Thymus (tissue), 11 donors: ENCODE measurements around the gene KCNC4. TPM values are rescaled to one million over a fixed set of nuclear protein-coding genes. Genes with fewer than 3 reads are reported as not detected.

Experiments used
- DNase-seq, 9 donors: peaks; one replicate each; pipeline ENCODE4 v3.0.0-alpha.2; 2013; ENCODE audit warnings: low spot score in 9 of 9, low read depth in 6 of 9, missing footprints in 1 of 9
- H3K27ac ChIP-seq, 2 donors: one replicate each; pipeline ENCODE4 v1.5.1; 2013; ENCODE audit warnings: control low read depth in 1 of 2, low read depth in 1 of 2, low read length in 1 of 2, mild to moderate bottlenecking in 1 of 2, moderate library complexity in 1 of 2
- H3K27me3 ChIP-seq, 2 donors: one replicate each; pipeline ENCODE4 v1.5.1; 2013; ENCODE audit warnings: low read length in 1 of 2; ENCODE audit not compliant: control insufficient read depth in 2 of 2, insufficient read depth in 1 of 2
- H3K36me3 ChIP-seq, 2 donors: one replicate each; pipeline ENCODE4 v1.5.1; 2013; ENCODE audit warnings: low read length in 1 of 2, mild to moderate bottlenecking in 1 of 2, moderate library complexity in 1 of 2; ENCODE audit not compliant: control insufficient read depth in 2 of 2, insufficient read depth in 2 of 2
- H3K4me1 ChIP-seq, 2 donors: one replicate each; pipeline ENCODE4 v1.5.1; 2013; ENCODE audit warnings: low read length in 2 of 2; ENCODE audit not compliant: control insufficient read depth in 2 of 2, insufficient read depth in 2 of 2
- H3K4me3 ChIP-seq, 2 donors: one replicate each; pipeline ENCODE4 v1.5.1; 2013; ENCODE audit warnings: low read length in 2 of 2, control low read depth in 1 of 2, mild to moderate bottlenecking in 1 of 2
- H3K9me3 ChIP-seq, 2 donors: one replicate each; pipeline ENCODE4 v1.5.1; 2013; ENCODE audit warnings: low read length in 1 of 2, mild to moderate bottlenecking in 1 of 2; ENCODE audit not compliant: control insufficient read depth in 2 of 2, insufficient read depth in 1 of 2
- WGBS: extraction: QIAGEN DNeasy Blood & Tissue Kit; methylation state at CpG from one replicate; pipeline ENCODE4 v1.1.7; 2013; 5-methylcytosine and 5-hydroxymethylcytosine counted together
- polyA plus RNA-seq: library from polyadenylated mRNA; stranded (reverse); fragments of 200-250 nt; gene quantifications from one replicate; pipeline ENCODE4 v1.2.3, GENCODE V29; 2013
- total RNA-seq: library from RNA; stranded (reverse); fragments of 120-200 nt; gene quantifications from one replicate; pipeline ENCODE4 v1.2.4, GENCODE V29; 2013
- donor health status: healthy.

KCNC4 gene
- total and polyA plus RNA-seq, 2 donors: 3.0 to 4.0 TPM

DNA sequence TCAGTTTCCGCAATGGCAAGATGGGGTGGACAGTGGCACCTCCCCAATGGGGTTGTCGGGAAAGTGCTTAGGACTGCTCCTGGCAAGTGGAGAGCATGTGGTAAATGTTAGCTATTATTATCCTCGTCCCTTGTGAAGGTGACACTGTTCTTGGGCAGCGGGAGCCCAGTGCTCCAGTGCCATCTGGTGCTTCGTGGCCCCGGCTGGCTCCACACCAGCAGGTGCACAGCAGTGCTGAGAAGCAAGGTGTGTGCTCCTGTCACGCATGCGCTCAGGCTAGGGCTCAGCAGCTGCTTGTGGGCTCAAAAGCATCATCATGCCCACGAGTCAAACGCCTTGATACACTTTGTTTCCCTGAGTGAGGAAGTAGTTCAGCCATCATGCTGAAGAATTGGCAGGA is 24.9 kb upstream of the KCNC4 start:
- H3K27ac ChIP-seq: no peak overlapping the region
- H3K4me1 ChIP-seq: no peaks in the 10 kb centered on the region
- DNase-seq: no peak
- H3K4me3 ChIP-seq: no peak overlapping the region
- 68% methylated on average over 10 of the region's 10 CpGs for WGBS
- peaks cover 0 to 38% of the 10 kb centered on the region in 2 donors for H3K27me3 ChIP-seq
- no peaks in the 10 kb centered on the region for H3K9me3 ChIP-seq
- H3K36me3 ChIP-seq: no peaks in the 10 kb centered on the region

DNA sequence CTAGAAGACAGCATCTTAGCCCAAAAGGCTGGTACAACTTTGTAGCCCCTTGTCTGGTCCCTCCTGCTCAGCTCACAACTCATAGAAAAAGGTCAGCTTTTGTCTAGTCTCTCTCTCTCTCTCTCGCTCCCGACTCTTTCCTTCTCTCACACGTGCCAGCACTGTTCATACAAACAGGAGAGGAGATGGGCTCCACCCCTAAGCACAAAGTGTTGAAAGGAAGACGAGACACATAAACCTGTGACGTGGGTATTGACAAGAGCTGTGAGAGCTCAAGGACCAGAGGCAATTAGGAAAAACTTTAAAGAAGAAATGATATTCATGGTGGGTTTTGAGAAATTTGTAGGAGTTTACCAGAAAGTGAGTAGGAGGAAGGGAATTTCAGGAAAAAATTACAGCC is 23.6 kb upstream of the KCNC4 start:
- Histone ChIP-seq H3K4me1 (no peaks in the 10 kb centered on the region), H3K4me3 (no peak overlapping the region), H3K27me3 (peaks cover 0 to 38% of the 10 kb centered on the region in 2 donors), H3K9me3 (no peaks in the 10 kb centered on the region), H3K27ac (no peak overlapping the region), H3K36me3 (no peaks in the 10 kb centered on the region)
- DNase-seq: no peak
- WGBS: 66% methylated on average over 5 of the region's 5 CpGs

DNA sequence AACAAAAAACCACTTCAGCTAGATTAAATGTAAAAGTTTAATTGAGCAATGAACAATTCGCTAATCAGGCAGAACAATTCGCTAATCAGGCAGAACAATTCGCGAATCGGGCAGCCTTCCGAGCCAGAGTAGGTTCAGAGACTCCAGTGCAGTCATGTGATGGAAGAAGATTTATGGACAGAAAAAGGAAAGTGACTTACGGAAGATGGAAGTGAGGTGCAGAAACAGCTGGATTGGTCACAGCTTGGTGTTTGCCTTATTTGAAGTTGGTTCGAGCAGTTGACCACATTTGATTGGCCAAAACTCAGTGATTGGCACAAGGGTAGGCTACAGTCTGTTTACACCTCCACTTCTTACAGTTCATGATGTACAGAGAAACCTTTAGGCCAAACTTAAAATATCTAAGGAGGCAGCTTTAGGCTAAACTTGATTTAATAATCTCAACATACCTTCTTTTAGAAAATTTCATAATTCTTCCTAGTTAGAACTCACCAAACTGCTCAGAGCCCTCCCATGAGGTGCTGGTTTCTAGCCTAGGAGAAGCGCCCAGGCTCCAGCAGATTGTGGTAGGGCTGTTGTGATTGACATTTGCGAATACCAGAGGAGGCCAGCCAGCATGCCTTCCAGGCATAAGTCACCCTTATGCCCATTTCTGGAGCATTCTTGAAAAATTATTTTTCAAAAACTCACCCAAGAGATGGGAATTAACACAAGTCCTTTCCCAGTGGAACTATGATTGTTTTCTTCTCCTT is 22.8 kb upstream of the KCNC4 start:
- H3K4me1 ChIP-seq: no peaks in the 10 kb centered on the region
- no peak overlapping the region for H3K4me3 ChIP-seq
- H3K9me3 ChIP-seq: no peaks in the 10 kb centered on the region
- WGBS: 86% methylated on average over 10 of the region's 10 CpGs
- no peaks in the 10 kb centered on the region for H3K36me3 ChIP-seq
- no peak overlapping the region for H3K27ac ChIP-seq
- no peak for DNase-seq
- peaks cover 0 to 40% of the 10 kb centered on the region in 2 donors for H3K27me3 ChIP-seq

DNA sequence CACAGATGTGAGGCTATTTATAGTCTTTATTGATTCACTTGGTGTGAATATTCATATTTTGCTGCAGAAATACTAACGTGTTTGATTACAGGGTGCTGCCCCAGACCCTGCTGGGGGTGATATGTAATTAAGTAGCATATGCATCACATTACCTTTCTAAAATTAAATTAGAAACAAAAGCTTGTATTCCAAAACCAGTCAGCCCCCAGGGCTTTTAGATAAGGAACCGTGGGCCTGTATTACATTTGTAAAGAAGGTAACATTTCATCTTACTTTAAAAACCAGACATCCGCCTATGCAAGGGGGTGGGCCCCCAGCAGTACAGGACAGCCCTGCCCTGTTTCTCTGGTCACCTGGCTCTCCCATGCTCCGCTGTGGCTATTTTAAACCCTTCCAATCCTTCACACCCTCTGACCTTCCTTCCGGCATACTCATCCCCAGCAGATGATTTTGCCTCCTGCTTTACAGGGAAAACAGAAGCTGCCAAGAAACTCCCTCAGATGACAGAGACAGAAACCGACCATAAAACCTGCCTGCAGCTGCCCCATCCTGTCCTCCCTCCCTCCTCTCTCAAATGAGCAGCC is 22.0 kb upstream of the KCNC4 start:
- no peak for DNase-seq
- no peaks in the 10 kb centered on the region for H3K4me1 ChIP-seq
- no peak overlapping the region for H3K27ac ChIP-seq
- peaks cover 0 to 40% of the 10 kb centered on the region in 2 donors for H3K27me3 ChIP-seq
- H3K4me3 ChIP-seq: no peak overlapping the region
- no peaks in the 10 kb centered on the region for H3K9me3 ChIP-seq
- WGBS: 89% methylated on average over 6 of the region's 6 CpGs
- no peaks in the 10 kb centered on the region for H3K36me3 ChIP-seq

- Histone ChIP-seq H3K4me1 (no peaks in the 10 kb centered on the region), H3K27ac (no peak overlapping the region), H3K27me3 (peaks cover 0 to 35% of the 10 kb centered on the region in 2 donors), H3K9me3 (no peaks in the 10 kb centered on the region), H3K4me3 (no peak overlapping the region), H3K36me3 (no peaks in the 10 kb centered on the region)
- 87% methylated on average over 6 of the region's 6 CpGs for WGBS
- no peak for DNase-seq
These were observed 20.9 kb upstream of the KCNC4 start for GRCh38 chr1:110189181-110189580.

DNA sequence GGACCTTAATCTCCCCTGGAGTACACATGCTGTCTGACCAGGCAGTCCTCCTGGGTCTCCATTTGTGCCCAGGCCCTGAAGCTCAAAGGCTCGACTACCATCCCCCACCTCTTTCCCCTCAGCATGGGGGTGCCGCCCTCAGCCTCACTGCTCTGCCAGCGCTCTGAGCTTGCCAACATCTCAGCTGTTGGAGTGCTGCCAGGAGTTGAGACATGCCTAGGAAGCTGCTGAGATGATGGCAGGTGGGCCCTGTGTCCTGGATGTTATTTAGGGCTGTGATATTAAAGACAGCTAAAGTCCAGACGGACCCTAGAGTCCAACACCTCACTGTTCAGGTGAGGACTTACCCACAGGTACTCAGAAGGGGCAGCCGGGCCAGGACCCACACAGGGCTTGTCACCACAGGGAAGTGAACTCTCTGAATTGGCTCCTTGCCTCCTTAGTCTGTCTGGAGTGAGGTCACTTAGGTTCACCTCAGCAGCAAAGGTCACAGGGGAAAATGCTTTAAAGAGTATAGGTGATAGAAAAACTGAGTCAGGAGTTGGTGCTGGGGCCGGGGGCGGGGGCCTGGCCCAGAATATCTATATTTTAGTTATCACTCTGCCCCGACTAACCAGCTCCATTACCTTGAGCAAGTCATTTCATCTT is 19.7 kb upstream of the KCNC4 start:
- Histone ChIP-seq H3K36me3 (no peaks in the 10 kb centered on the region), H3K27ac (no peak overlapping the region), H3K9me3 (no peaks in the 10 kb centered on the region), H3K27me3 (peaks cover 0 to 29% of the 10 kb centered on the region in 2 donors), H3K4me1 (no peaks in the 10 kb centered on the region), H3K4me3 (no peak overlapping the region)
- 77% methylated on average over 8 of the region's 8 CpGs for WGBS
- DNase-seq: no peak

DNA sequence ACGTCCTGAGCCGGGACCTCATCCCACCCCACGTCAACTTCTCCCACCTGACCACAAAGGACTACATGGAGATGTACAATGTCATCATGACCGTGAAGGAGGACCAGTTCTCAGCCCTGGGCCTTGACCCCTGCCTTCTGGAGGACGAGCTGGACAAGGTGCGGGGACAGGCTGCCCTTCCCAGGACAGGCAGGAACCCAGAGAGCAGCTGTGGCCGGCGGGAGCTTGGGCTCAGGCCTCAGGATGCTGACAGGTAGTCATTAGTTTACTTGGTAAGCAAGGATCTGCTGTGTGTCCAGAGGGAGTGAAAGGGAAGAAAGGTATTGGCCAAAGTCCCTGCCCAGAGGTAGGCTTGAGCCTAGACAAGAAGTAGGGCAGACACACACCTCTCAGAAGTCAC is 17.6 kb upstream of the KCNC4 start:
- no peaks in the 10 kb centered on the region for H3K36me3 ChIP-seq
- H3K4me1 ChIP-seq: no peaks in the 10 kb centered on the region
- no peak overlapping the region for H3K27ac ChIP-seq
- 91% methylated on average over 8 of the region's 8 CpGs for WGBS
- no peak overlapping the region for H3K4me3 ChIP-seq
- no peak for DNase-seq
- H3K27me3 ChIP-seq: peaks cover 0 to 17% of the 10 kb centered on the region in 2 donors
- no peaks in the 10 kb centered on the region for H3K9me3 ChIP-seq

- WGBS: 94% methylated on average over 10 of the region's 10 CpGs
These were observed 14.9 kb upstream of the KCNC4 start for GRCh38 chr1:110195196-110195595.

More at GRCh38 chr1:110195196-110195595, 14.9 kb upstream of the KCNC4 start:
- Histone ChIP-seq H3K27ac (no peak overlapping the region), H3K4me3 (no peak overlapping the region), H3K9me3 (no peaks in the 10 kb centered on the region), H3K27me3 (peaks cover 0 to 2% of the 10 kb centered on the region in 2 donors), H3K36me3 (no peaks in the 10 kb centered on the region), H3K4me1 (no peaks in the 10 kb centered on the region)
- DNase-seq: no peak
